AG04449 (cell line): ENCODE data around the gene KLC1.
A peak's percentile ranks its signal among the peaks of the same experiment; 100 is the strongest.

Experiments
- CTCF ChIA-PET: fragments of 350-600 bp; formaldehyde crosslinking; extraction: SDS; loops from one replicate; lab custom pipeline; 2021; ENCODE audit warnings: antibody characterized with exemption; lab: Yijun Ruan, JAX
- POLR2A ChIA-PET: fragments of 400-600, 350-600 bp; formaldehyde crosslinking; extraction: SDS; loops from one replicate; lab custom pipeline; 2020; ENCODE audit warnings: antibody characterized with exemption, inconsistent platforms; lab: Yijun Ruan, JAX
- DNase-seq: peaks from one replicate; pipeline ENCODE4 v3.0.0-alpha.2; 2010; ENCODE audit warnings: low read depth, low spot score
- H3K4me3 ChIP-seq: 2 replicates; pipeline ENCODE4 v1.5.1; 2011; ENCODE audit warnings: low read depth, mild to moderate bottlenecking, control low read depth, low read length
- CTCF ChIP-seq: IDR thresholded peaks from one replicate; pipeline ENCODE4 v1.5.1; 2011; ENCODE audit warnings: mild to moderate bottlenecking, moderate library complexity, low read length, control low read depth, inconsistent platforms; ENCODE audit not compliant: insufficient read depth; ENCODE audit errors: missing control alignments

The KLC1 gene

GRCh38 chr14:103628684-103629502 is at the start of gene KLC1:
KLC1 (plus strand) TSS chr14:103629211; CDS start chr14:103654565, 25,354 bp downstream.
- DNase-seq = no peak
- H3K4me3 ChIP-seq = peak within 1 kb of the TSS; percentile 73
- CTCF ChIA-PET = no interaction called here
- POLR2A ChIA-PET = interaction anchor here (0.6 to 1.1 kb wide), 3 partner anchors 22 to 251 kb away, joined by 3 to 5 read pairs (median 3); no protein-coding TSS in a partner anchor
- peak; percentile 2 for TF ChIP-seq CTCF

- no peak for DNase-seq
- no peak for TF ChIP-seq CTCF
- H3K4me3 ChIP-seq = no peak overlapping the region
- ChIA-PET CTCF (no interaction called here), POLR2A (no interaction called here)
These were observed 47.8 kb upstream of the KLC1 start for GRCh38 chr14:103581206-103581605.

GRCh38 chr14:103581954-103582703 is 46.9 kb upstream of the KLC1 start:
- no peak for DNase-seq
- CTCF ChIA-PET = no interaction called here
- TF ChIP-seq CTCF = no peak
- POLR2A ChIA-PET = no interaction called here
- H3K4me3 ChIP-seq = no peak overlapping the region

- CTCF ChIA-PET = interaction anchor here (1.1 kb wide), 3 partner anchors 8 to 10 kb away, joined by 3 to 4 read pairs (median 3); no protein-coding TSS in a partner anchor
- POLR2A ChIA-PET = no interaction called here
- no peak for DNase-seq
- TF ChIP-seq CTCF = no peak
- no peak overlapping the region for H3K4me3 ChIP-seq
These were observed 44.6 kb upstream of the KLC1 start for GRCh38 chr14:103584326-103584915.

- no peak overlapping the region for H3K4me3 ChIP-seq
- DNase-seq = no peak
- TF ChIP-seq CTCF = no peak
- POLR2A ChIA-PET = no interaction called here
- CTCF ChIA-PET = interaction anchor here (0.5 kb wide), 1 partner anchor 213 kb away, joined by 3 read pairs; no protein-coding TSS in a partner anchor
These were observed 35.4 kb upstream of the KLC1 start for GRCh38 chr14:103593577-103593976.
